HG03571 (cell line): ENCODE data around the gene CSRP1.

Source experiments
- ATAC-seq: cut with Tn5 transposase; IDR thresholded peaks from one replicate; pipeline ENCODE4 v1.9.1; 2021; ENCODE audit not compliant: unreplicated experiment

The CSRP1 gene

DNA sequence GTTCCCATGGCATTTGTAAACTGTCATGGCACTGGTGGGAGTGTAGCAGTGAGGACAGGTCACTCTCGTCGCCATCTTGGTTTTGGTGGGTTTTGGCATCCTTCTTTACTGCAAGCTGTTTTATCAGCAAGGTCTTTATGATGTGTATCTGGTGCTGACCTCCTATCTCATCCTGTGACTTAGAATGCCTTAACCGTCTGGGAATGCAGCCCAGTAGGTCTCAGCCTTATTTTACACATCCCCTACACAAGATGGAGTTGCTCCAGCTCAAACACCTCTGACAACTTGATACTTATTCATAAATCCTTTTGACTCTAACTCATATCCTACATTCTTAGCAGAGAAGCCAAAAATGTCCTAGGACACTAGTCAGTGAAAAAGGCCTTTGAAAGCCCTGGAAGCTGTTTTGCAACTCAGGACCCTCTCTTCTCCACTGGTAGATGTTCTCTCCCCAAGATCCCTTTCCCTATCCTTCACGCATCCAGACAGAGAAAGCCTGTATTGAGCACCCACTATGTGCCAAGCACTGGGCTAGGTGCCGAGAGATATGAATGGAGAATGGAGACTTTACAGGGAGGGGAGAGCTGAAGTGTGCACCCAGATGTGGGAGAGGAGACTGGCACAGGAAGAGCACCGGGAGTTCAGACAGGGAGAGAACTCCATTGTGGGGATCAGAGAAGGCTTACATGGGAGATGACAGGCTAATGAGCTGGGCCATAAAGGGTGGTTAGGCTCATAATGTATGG, 6.7 kb upstream of the CSRP1 start:
- no peak for ATAC-seq

- no peak for ATAC-seq
These were observed 5.1 kb upstream of the CSRP1 start for GRCh38 chr1:201511941-201512539.

GRCh38 chr1:201511396-201511940, 4.5 kb upstream of the CSRP1 start:
- ATAC-seq: no peak

- ATAC-seq: no peak
These were observed 3.8 kb upstream of the CSRP1 start for GRCh38 chr1:201510734-201511133.

DNA sequence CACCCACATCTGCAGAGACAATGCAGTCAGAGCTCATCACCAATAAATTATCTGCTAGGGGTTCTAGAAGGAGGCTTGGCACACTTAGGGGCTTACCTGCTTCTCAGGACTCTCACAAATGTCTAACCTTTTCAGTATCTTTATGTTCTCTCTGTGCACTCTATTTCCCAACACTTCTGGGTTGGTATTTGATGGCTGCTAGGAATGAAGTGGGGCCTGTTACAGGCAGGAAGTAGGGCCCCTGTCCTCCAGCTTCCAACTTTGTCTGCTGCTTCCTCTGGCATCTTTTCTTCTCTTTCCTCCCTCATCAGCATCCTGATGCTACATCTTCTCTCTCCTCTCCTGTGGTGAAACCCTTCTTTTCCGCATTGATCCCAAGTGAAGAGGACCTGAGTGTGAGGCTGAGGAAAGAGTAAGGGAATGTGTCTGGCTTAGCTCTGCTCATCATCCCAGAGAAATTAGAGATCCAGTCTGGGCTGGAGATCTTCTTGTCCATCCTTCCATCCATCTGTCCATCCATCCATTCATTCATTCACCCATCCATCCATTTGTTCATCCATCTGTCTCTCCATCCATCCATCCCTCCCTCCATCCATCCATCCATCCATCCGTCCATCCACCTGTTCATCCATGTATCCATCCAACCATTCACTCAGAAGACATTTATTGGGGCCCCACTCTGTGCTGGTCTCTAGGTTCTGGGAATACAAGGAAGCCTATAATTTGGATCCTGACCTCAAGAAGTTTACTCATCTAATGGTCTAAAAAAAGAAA, 2.9 kb upstream of the CSRP1 start:
- ATAC-seq: no peak

DNA sequence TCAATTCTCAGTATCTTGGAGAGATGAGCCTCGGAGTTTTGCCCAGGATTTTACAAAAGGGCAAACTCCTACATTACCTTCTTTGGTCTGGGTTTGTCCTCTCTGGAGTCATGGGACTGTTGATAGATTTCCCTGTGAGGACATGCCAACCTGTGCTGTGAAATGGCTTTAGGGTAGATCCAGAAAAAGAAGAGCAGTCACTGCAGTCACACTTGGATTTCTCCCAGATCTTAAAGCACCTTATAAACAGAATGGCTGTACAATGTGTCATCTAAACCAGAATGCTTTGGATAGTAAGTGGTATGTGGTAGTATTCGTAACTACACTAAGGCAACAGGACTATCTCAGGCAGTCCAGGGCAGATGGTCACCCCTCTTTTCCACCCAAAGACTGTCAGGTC, 1.9 kb upstream of the CSRP1 start:
- no peak for ATAC-seq

GRCh38 chr1:201507360-201507675, 395 bp upstream of the CSRP1 start:
- ATAC-seq: no peak

GRCh38 chr1:201506092-201506491, 831 bp downstream of the CSRP1 start:
- no peak for ATAC-seq

DNA sequence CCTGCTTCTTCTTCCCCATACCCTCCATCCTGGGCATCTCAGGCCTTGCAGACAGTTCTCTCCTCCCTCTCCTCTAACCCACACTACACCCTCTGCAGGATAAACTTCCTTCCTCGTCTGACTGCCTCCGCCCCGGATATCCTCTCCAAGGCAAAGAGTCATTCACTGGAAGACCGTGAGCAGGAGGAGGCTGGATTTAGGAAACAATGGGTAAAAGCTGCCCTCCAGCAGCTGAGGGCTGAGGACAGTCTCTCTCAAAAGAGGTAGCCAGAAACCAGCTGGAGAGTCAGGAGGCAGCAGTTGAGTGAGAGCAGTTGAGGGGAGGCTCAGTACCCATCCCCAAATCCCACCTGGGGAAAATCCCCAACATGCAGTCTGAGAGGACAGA, 1.4 kb downstream of the CSRP1 start:
- no peak for ATAC-seq

DNA sequence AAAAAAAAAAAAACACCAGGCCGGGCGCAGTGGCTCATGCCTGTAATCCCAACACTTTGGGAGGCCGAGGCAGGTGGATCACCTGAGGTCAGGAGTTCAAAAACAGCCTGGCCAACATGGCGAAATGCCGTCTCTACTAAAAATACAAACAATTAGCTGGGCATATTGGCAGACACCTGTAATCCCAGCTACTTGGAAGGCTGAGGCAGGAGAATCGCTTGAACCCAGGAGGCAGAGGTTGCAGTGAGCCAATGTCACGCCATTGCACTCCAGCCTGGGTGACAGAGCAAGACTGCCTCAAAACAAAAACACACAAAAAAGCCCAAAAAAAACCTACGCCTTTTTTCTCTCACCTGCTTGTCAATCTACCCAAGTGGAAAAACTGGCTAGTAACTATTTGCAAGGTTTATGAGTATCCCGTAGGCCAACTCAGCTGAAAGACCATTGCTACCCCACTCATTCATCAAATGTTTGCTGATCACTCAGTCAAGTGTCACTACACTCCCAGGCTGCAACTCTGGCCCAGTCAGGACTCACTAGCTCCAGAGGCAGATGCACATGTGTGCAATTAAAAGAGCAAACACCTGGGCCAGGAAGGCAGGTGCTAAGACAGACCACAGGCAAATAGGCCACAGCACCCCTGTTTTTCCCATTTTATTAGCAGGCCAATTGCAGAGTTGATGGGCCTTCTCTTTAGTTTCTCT, 2.0 kb downstream of the CSRP1 start:
- ATAC-seq: no peak

GRCh38 chr1:201504179-201504631, 2.7 kb downstream of the CSRP1 start:
- ATAC-seq: no peak

GRCh38 chr1:201503397-201504176, 3.3 kb downstream of the CSRP1 start:
- no peak for ATAC-seq

DNA sequence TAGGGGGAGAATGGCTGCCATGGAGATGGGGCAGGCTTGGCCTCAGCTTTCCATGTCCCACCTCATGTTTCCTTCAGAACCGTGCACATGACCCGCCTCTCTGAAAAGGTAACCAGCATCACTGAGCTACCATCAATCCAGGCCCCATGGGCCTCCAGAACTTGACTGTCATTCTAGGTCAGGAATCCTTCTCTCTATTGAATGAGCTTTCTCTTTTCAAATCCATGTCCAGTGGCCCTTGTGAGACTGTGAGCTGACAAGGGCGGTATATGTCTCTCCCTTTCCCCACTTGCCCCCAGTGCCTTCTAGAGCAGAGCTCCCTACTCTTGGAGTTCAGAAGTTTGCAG, 4.4 kb downstream of the CSRP1 start:
- ATAC-seq: no peak

DNA sequence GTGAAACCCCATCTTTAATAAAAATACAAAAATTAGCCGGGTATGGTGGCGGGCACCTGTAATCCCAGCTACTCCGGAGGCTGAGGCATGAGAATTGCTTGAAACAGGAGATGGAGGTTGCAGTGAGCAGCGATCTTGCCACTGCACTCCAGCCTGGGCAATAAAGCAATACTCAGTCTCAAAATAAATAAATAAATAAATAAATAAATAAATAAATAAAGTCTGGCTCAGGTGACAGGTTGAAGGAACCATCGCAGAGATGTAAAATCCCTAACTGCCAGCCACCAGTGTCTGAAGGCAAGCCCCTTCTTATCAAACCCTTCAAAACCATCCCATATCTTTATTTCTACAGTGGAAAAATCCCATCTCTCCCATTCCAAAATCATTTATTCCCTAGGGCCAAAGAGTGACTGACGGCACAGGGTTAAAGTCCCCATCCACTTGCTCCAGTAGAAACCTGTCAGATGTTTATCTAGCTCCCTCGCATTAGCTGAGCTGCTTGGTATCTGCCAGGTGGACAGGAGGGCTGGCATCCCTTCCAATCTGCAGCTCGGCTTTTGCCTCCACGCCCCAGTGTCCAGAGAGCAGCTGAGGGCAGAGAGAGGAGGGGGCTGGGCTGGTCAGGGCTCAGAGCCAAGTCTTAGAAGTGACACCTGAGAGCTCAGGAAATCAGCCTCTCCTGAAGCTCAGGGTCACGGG, 5.0 kb downstream of the CSRP1 start:
- no peak for ATAC-seq

DNA sequence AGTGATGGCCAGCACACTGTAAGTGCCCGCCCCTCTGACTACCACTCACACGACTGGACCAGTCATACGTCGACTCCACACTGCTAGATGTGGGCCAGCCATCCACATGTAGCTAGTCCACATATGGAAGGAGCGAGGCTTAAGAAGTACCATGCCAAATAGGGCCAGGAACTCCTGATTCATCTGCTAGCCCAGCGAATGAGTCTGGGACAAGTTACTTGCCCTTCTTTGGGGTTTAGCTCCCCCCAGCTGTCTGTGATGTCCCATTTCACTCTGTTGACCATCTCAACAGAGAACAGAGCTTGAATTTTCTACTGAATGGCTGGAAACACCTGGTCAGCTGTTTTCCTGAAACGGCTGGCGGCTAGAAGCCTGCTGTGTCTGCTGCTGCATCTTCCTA, 5.8 kb downstream of the CSRP1 start:
- ATAC-seq: no peak

GRCh38 chr1:201500670-201501120, 6.2 kb downstream of the CSRP1 start:
- no peak for ATAC-seq

DNA sequence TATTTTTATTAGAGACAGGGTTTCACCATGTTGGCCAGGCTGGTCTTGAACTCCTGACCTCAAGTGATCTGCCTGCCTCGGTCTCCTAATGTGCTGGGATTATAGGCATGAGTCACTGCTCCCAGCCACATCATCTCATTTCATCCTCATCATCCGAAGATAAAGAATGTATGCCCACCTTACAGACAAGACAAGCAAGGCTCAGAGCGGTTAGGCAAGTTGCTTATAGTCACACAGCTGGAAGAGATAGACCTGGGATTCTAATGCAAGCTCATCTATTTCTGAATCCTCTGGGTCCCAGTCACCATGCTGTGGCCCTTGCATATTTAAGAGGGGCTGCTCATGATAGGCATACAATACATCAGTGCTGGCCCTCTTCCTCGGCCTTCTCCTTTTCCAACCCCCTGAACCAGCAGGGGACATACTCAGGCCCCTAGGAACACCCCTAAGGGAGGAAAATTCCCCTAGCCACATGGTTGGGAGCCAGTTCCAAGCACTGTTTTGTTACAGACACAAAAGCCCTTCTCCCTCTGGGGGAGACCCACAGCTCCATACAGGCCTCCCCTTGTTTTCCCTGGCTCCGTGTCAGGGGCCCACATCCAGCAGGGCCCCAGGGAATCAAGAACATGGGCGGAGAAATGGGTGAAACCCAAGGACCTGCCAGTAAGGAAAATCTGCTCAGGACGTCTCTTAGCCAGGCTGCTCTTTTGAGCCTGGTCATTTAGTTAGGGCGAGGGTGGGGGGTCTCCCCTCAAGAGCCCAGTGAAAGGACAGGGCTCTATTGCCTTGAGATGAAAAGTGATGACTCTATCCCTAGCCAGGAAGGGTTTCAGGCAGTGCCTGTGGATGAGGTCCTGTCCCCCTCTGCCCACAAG, 6.9 kb downstream of the CSRP1 start:
- ATAC-seq: no peak

- no peak for ATAC-seq
These were observed 7.7 kb downstream of the CSRP1 start for GRCh38 chr1:201499191-201499590.

DNA sequence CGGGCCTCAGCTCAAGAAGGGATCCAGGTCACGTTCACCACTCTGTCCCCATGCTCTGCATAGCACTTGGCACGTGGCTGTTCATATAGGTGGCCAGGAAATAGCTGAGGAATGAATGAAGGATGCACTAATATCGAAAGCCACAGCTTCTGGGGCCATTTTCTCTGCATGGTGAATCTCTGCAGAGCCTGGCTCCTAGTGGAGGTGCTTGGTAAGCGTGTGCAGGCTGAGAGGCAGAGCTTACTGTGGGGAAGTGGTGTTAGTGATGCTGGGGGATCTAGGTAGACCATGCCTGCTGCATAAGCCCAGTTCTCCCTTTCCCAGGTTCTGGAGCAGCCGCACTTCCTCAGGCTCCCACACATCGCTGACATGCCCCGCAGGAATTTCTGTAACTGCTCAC, 8.3 kb downstream of the CSRP1 start:
- no peak for ATAC-seq
